Activated CD8-positive, alpha-beta memory T cell treated with anti-CD3 and anti-CD28 coated beads, Interleukin-2, amount 50 U/mL, for 1 hour (primary cell): ENCODE results near the gene HJURP.

ENCODE experiments used
- DNase-seq: peaks from one replicate; pipeline ENCODE4 v3.0.0-alpha.2; 2020; ENCODE audit errors: extremely low read depth

Gene HJURP

GRCh38 chr2:233814056-233814835, 40.1 kb downstream of the HJURP start:
- no peak for DNase-seq

GRCh38 chr2:233813236-233814055, 40.9 kb downstream of the HJURP start:
- no peak for DNase-seq

DNA sequence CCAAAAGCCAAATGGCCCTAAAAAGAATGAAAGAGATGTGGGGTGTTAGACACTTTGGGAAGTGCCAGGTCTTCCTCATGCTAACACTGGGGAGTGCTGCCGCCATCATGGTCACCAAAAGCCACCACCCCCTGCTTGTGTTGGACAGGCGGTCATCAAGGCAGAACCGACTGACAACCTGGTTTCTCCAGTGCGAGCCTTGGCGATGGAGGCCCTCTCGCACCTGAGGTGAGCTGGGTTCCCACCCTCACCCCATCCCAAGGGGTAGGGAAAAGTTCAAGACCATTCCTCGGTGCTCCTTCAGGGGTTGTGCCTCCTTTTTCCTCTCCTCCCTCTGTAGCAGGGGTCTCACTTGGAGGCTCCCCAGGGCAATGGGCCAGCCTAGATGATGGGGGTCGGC, 42.6 kb downstream of the HJURP start:
- no peak for DNase-seq

- no peak for DNase-seq
These were observed 43.2 kb downstream of the HJURP start for GRCh38 chr2:233811087-233811486.

- no peak for DNase-seq
These were observed 44.0 kb downstream of the HJURP start for GRCh38 chr2:233810385-233810784.

GRCh38 chr2:233807966-233808935, 46.1 kb downstream of the HJURP start:
- DNase-seq, result no peak

- no peak for DNase-seq
These were observed 47.0 kb downstream of the HJURP start for GRCh38 chr2:233807215-233807865.

GRCh38 chr2:233803994-233804393, 50.3 kb downstream of the HJURP start:
- DNase-seq, result no peak

DNA sequence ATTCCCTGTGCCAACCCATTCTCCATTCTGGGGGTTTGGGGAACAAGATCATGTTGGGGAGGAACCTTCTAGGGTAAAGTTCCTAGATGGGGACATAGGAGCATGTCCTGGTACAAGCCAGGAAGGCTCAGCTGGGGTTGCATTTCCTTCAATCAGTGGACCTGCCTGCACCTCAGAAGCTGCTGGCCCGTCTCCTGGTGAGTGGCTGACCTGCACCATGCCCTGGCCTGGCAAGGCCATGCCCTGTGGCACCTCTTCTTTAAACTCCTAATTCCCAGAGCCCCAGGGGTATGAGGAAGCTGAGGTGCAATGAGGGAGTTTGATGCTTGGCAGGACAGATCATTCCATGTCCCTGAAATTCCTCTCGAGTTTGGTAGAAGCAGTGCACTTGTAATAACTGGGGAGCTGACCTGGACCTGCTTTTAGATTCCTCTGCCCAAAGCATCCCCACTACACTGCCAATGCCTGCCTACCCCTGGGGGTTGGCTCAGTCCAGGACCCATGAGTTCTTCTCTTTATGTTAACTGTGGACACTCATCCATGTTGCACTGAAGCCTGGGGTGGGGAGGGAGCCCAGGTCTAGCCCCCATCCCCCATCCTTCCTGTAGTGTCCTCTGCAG, 50.9 kb downstream of the HJURP start:
- no peak for DNase-seq

DNA sequence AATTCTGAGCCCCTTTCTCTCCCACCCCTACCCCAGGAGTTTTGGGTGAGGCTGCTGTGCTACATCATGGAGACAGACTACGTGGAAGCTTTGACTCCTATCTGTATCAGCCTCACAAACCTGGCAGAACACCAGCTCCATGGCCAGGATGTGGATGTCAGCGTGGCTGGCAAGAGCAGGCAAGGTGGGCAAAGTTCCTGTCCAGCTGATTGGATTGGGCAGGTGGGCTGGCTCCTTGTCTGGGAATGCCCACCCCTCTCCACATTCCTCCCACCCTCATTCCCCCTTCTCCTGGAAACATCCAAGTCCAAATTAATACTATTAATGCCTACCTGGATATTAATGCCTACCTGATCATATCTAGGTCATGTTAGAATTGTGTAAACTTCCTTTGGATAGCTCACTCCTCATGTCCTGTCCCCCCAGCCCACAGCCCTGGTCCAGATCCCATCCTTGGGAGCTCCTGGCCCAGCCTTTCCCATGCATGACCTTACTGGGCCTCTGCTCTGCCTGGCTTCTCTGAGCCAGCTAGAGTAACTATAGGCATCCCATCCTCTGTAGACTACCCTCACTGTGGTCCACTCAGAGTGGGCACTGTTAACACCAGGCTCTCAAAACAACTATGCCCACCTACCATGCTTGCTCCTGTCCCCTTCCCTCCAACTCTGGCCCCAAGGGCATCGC, 52.1 kb downstream of the HJURP start:
- DNase-seq, result no peak

- DNase-seq, result no peak
These were observed 52.8 kb downstream of the HJURP start for GRCh38 chr2:233801357-233802131.

- no peak for DNase-seq
These were observed 54.1 kb downstream of the HJURP start for GRCh38 chr2:233800208-233800607.

- DNase-seq, result no peak
These were observed 54.6 kb downstream of the HJURP start for GRCh38 chr2:233799716-233800115.

- DNase-seq, result no peak
These were observed 55.2 kb downstream of the HJURP start for GRCh38 chr2:233799087-233799665.

GRCh38 chr2:233798335-233799086, 55.8 kb downstream of the HJURP start:
- DNase-seq, result no peak

DNA sequence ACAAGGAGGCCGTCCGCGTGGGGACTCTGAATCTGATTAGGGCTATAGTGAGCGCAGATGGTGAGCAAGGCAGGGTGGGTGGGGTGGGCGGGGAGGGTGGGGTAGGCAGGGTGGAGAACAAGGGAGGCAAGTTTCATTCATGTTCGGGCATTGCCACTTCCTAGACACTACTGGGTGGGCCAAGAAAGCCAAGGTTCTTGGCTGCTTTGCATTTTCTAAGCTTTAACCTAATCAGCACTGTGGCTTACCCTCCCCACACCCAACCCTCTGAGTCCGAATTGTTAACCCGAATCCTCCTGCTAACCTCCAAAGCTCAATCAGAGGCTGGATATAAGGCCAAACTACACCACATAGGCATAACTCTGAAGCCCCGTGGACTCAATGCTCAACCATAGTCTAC, 58.1 kb downstream of the HJURP start:
- DNase-seq, result no peak

- DNase-seq, result no peak
These were observed 58.6 kb downstream of the HJURP start for GRCh38 chr2:233795735-233796171.

DNA sequence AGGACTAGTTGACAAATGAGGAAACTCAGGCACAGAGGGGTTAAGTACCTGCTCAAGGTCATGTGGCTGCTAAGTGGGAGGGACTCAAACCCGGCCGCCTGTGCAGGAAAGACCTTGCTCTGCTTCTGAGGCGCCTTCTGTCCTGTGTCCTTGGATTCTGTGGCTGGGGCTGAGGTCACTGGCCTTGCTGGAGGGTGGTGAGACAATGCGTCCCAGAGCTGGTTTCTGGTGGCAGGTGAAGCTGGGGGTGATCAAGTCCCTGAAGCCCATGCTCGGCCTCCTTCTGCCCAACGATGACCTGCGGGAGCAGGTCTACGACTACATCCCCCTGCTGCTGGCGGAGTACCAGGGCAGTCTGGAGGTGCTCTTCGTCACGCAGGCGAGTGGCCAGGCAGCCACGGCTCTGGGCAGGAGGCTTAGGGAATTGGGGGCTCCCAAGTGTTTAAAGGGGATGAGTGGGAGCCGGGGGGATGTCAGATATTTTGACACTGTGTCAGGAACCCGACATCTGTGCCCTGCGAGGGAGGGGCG, 60.1 kb downstream of the HJURP start:
- no peak for DNase-seq
